GM12878 (cell line): ENCODE data around the gene LIPA. TPM values are rescaled to one million over a fixed set of nuclear protein-coding genes. Genes with fewer than 3 reads are reported as not detected.
A peak's percentile ranks its signal among the peaks of the same experiment; 100 is the strongest.

ENCODE experiments used
- ATAC-seq: fragments of 200-7000 bp; cut with Tn5 transposase; 3 replicates; pipeline ENCODE4 v1.9.1; 2020; ENCODE audit warnings: mild to moderate bottlenecking, moderate library complexity
- Bru-seq: library from RNA; stranded (reverse); fragments of 400-500 nt; gene quantifications from one replicate; lab custom pipeline; 2021; lab: Mats Ljungman, UMichigan
- BruChase-seq, 2 experiments: library from RNA; stranded (reverse); fragments of 400-500 nt; gene quantifications; one replicate each; lab custom pipeline; 2021; lab: Mats Ljungman, UMichigan
- BruUV-seq: library from RNA; stranded (reverse); fragments of 400-500 nt; replicated peaks from 2 replicates; lab custom pipeline; 2021; lab: Mats Ljungman, UMichigan
- CTCF ChIA-PET: fragments of 300-600 bp; sonication (Branson Sonifier 250); formaldehyde crosslinking; extraction: SDS; loops from one replicate; lab custom pipeline; 2021; ENCODE audit warnings: inconsistent platforms; lab: Yijun Ruan, JAX
- POLR2A ChIA-PET: fragments of 350-600 bp; formaldehyde crosslinking; extraction: SDS; loops from one replicate; lab custom pipeline; 2021; ENCODE audit warnings: inconsistent platforms; lab: Charles Lee
- RAD21 ChIA-PET: fragments of 300-600 bp; sonication (Branson Sonifier 250); formaldehyde crosslinking; loops from one replicate; lab custom pipeline; 2023; ENCODE audit warnings: antibody characterized with exemption; ENCODE audit not compliant: unreplicated experiment; lab: Charles Lee
- SMC1A ChIA-PET: fragments of 300-600 bp; sonication (Branson Sonifier 250); formaldehyde crosslinking; loops from one replicate; lab custom pipeline; 2023; ENCODE audit not compliant: unreplicated experiment, uncharacterized antibody; lab: Charles Lee
- DNase-seq: peaks from one replicate; pipeline ENCODE4 v3.0.0-alpha.2; 2011; ENCODE audit warnings: low read depth, low spot score
- FAIRE-seq: peaks from 3 replicates; lab custom pipeline; 2011; peaks lifted over from hg19 to GRCh38; lab: Jason Lieb, UNC
- H2AFZ ChIP-seq: 2 replicates; pipeline ENCODE4 v1.6.0; 2011; ENCODE audit warnings: low read depth, low read length, control low read depth; ENCODE audit not compliant: control insufficient read depth
- H3K27ac ChIP-seq: 2 replicates; pipeline ENCODE4 v1.5.1; 2011; ENCODE audit warnings: control low read depth; ENCODE audit not compliant: control insufficient read depth, insufficient read depth
- H3K27me3 ChIP-seq, 2 experiments: replicated peaks in 1 of 2; 2 replicates each; pipeline versions ENCODE4 v1.6.0 to v1.6.1; 2011; ENCODE audit warnings: low read length in 1 of 2; ENCODE audit not compliant: control insufficient read depth in 2 of 2, insufficient read depth in 2 of 2
- H3K36me3 ChIP-seq, 2 experiments: 2 replicates each; pipeline ENCODE4 v1.5.1; 2011; ENCODE audit warnings: low read length in 1 of 2; ENCODE audit not compliant: control insufficient read depth in 2 of 2, insufficient read depth in 2 of 2
- H3K4me1 ChIP-seq: 2 replicates; pipeline ENCODE4 v1.6.1; 2011; ENCODE audit warnings: mild to moderate bottlenecking, low read length, moderate library complexity, mixed read lengths; ENCODE audit not compliant: control insufficient read depth, insufficient read depth
- H3K4me2 ChIP-seq: 2 replicates; pipeline ENCODE4 v1.6.0; 2011; ENCODE audit warnings: control low read depth; ENCODE audit not compliant: control insufficient read depth, insufficient read depth
- H3K4me3 ChIP-seq: fragments of 200-600 bp; sonication (generic); 2 replicates; pipeline ENCODE4 v1.5.1; 2016
- H3K79me2 ChIP-seq: 2 replicates; pipeline ENCODE4 v1.6.0; 2011; ENCODE audit warnings: low read length; ENCODE audit not compliant: control insufficient read depth, insufficient read depth
- H3K9ac ChIP-seq: 2 replicates; pipeline ENCODE4 v1.8.0; 2011; ENCODE audit warnings: low read length, control low read depth, mixed read lengths; ENCODE audit not compliant: control insufficient read depth, insufficient read depth
- H3K9me3 ChIP-seq: replicated peaks from 3 replicates; pipeline ENCODE4 v1.5.1; 2011; ENCODE audit warnings: mild to moderate bottlenecking, low read length; ENCODE audit not compliant: control insufficient read depth, insufficient read depth
- H4K20me1 ChIP-seq: 2 replicates; pipeline ENCODE4 v1.6.0; 2011; ENCODE audit not compliant: control insufficient read depth, insufficient read depth
- EZH2 ChIP-seq: IDR thresholded peaks from 2 replicates; pipeline ENCODE4 v1.6.1; 2012; ENCODE audit warnings: low read depth, mild to moderate bottlenecking, control low read depth, inconsistent platforms, low read length, borderline replicate concordance; ENCODE audit not compliant: control insufficient read depth
- HDAC2 ChIP-seq: fragments of 200-600 bp; sonication (generic); IDR thresholded peaks from 2 replicates; pipeline ENCODE4 v1.6.1; 2017
- NFYB ChIP-seq: IDR thresholded peaks from 2 replicates; pipeline ENCODE4 v1.6.1; 2011; ENCODE audit warnings: low read depth, mild to moderate bottlenecking, low read length, improper control_type of control experiment, moderate library complexity; ENCODE audit not compliant: insufficient read depth
- PKNOX1 ChIP-seq: fragments of 450-650 bp; IDR thresholded peaks from 2 replicates; pipeline ENCODE4 v1.6.1; 2016; ENCODE audit warnings: mild to moderate bottlenecking
- YBX1 ChIP-seq: fragments of 450-650 bp; IDR thresholded peaks from 2 replicates; pipeline ENCODE4 v1.6.1; 2016; ENCODE audit warnings: antibody characterized with exemption
- ZNF687 ChIP-seq: fragments of 450-650 bp; IDR thresholded peaks from 2 replicates; pipeline ENCODE4 v1.6.1; 2017; ENCODE audit warnings: mild to moderate bottlenecking, moderate library complexity
- ZSCAN29 ChIP-seq: fragments of 450-650 bp; IDR thresholded peaks from 2 replicates; pipeline ENCODE4 v1.6.1; 2017; ENCODE audit warnings: mild to moderate bottlenecking, moderate library complexity
- WGBS: methylation state at CpG from one replicate; pipeline ENCODE4 v1.1.6; 2016; ENCODE audit warnings: low lambda C conversion rate; ENCODE audit not compliant: insufficient replicate concordance, insufficient coverage; ENCODE audit errors: missing lambda C conversion rate; 5-methylcytosine and 5-hydroxymethylcytosine counted together
- in situ Hi-C: fragments of 300-500 bp; cut with MboI; formaldehyde crosslinking; loops from 9 replicates; pipeline ENCODE4 v1.14.3; 2018; ENCODE audit warnings: mixed read lengths
- intact Hi-C: fragments of 100-400 bp; cut with micrococcal nuclease; formaldehyde crosslinking; loops from one replicate; pipeline ENCODE4 v1.14.2; 2022; ENCODE audit not compliant: unreplicated experiment
- long read RNA-seq, 2 experiments: library from polyadenylated mRNA; unstranded; transcript quantifications; one replicate each; pipeline ENCODE4 v2.0.0, GENCODE V29; 2019 to 2020
- polyA minus RNA-seq, 3 experiments: library from RNA; depleted of rRNA, polyadenylated mRNA; stranded (reverse); fragments of >200 nt; gene quantifications; 2 replicates each; pipeline ENCODE4 v1.2.3, GENCODE V29; 2011
- polyA plus RNA-seq, 11 experiments: library from polyadenylated mRNA; depleted of rRNA in 4 of 11; unstranded in 6 of 11; stranded (reverse) in 5 of 11; fragments of >200 nt; fragmentation: Nextera tagmentation in 4 of 11; fragmentation: Illumina TruSeq in 1 of 11; extraction: Ambion mirVana in 4 of 11; extraction: Trizol in 1 of 11; gene quantifications; 1 replicate in 1 of 11; 2 replicates in 10 of 11; pipeline versions ENCODE4 v1.2.1 to v1.2.3, GENCODE V29; 2011 to 2016; ENCODE audit warnings: inconsistent platforms in 2 of 11, missing spikeins in 2 of 11, low read depth in 1 of 11
- total RNA-seq, 4 experiments: library from RNA; depleted of rRNA in 3 of 4; stranded (reverse); fragments of >200 nt in 3 of 4; fragmentation: Illumina TruSeq in 1 of 4; extraction: Trizol in 1 of 4; gene quantifications; 2 replicates each; pipeline versions ENCODE4 v1.2.1 to v1.2.3, GENCODE V29; 2013 to 2021
- TF ChIP-seq, protein P1 (sequence below): fragments of 450-650 bp; formaldehyde crosslinking; IDR thresholded peaks from 2 replicates; pipeline ENCODE4 v1.5.0; 2022; ENCODE audit warnings: mild to moderate bottlenecking, missing genetic modification characterization

The LIPA gene
- total RNA-seq (2013; cell fraction: nucleolus; rRNA removed): 17.4 and 21.2 TPM in 2 replicates
- total RNA-seq (2014; rRNA removed) (33.0 and 44.9 TPM in 2 replicates), total RNA-seq (2014; rRNA removed; fragmentation: Illumina TruSeq; extraction: Trizol) (34.0 and 36.1 TPM in 2 replicates), total RNA-seq (2021) (32.3 and 33.8 TPM in 2 replicates), polyA plus RNA-seq (2011; rRNA removed) (43.0 and 59.4 TPM in 2 replicates), polyA plus RNA-seq (2014; fragmentation: Illumina TruSeq; extraction: Trizol) (46.5 and 64.2 TPM in 2 replicates), polyA plus RNA-seq (2014; fragmentation: Nextera tagmentation; extraction: Ambion mirVana) (10 to 100 TPM; 36.0 to 45.2 TPM), polyA plus RNA-seq (2014; rRNA removed) (25.7 and 31.1 TPM in 2 replicates), polyA plus RNA-seq (2016; fragmentation: Nextera tagmentation; extraction: Ambion mirVana) (10 to 100 TPM; 44.1 to 50.3 TPM), polyA minus RNA-seq (2011; rRNA and poly(A)+ RNA removed) (28.2 and 37.3 TPM in 2 replicates), Bru-seq, nascent RNA (percentile 46 among the genes with signal in this experiment), BruChase-seq, experiment 1, labeled RNA remaining after a 6-hour chase (percentile 50 among the genes with signal in this experiment), BruChase-seq, experiment 2, labeled RNA remaining after a 2-hour chase (percentile 45 among the genes with signal in this experiment)
- polyA plus RNA-seq (2011; ENCODE audit: low read depth): 23.6 TPM
- 16.0 and 19.6 TPM in 2 replicates for polyA plus RNA-seq (2011; cell fraction: cytosol; rRNA removed)
- 9.3 and 14.8 TPM in 2 replicates for polyA plus RNA-seq (2011; cell fraction: nucleus; rRNA removed)
- polyA plus RNA-seq (2012): 21.3 and 29.5 TPM in 2 replicates
- 7.7 and 9.6 TPM in 2 replicates for polyA minus RNA-seq (2011; cell fraction: cytosol; rRNA and poly(A)+ RNA removed)
- polyA minus RNA-seq (2011; cell fraction: nucleus; rRNA and poly(A)+ RNA removed): 3.4 and 5.4 TPM in 2 replicates
- long read RNA-seq, experiment 1, transcript LIPA-202 (10 exons, 2,782 nt): major isoform, 17 of 23 reads
- long read RNA-seq, experiment 1, partial matches to known transcripts: 3 of 23 reads
- long read RNA-seq, experiment 1, other reads (novel, unspliced or antisense): 3 of 23 reads
- long read RNA-seq, experiment 2, transcript LIPA-202 (10 exons, 2,782 nt): major isoform, 153 of 198 reads
- long read RNA-seq, experiment 2, partial matches to known transcripts: 12 of 198 reads
- long read RNA-seq, experiment 2, other reads (novel, unspliced or antisense): 31 of 198 reads

- H3K36me3 ChIP-seq: no peaks in the 10 kb centered on the region
- SMC1A ChIA-PET: interaction anchor here (0.7 to 3.8 kb wide), 10 partner anchors 9 to 317 kb away, joined by 3 to 25 read pairs (median 4); partner anchors contain the start of gene IFIT2
- BruUV-seq: no TSS peak
- H3K4me1 ChIP-seq: 0 out of 2 replicates have a peak, but pooled peaks cover 6% of the 10 kb centered on the region
- DNase-seq: peak; percentile 95
- in situ Hi-C loops: no loop called here
- no peaks in the 10 kb centered on the region for H4K20me1 ChIP-seq
- 1% methylated on average over 53 of the region's 53 CpGs for WGBS
- POLR2A ChIA-PET: interaction anchor here (1.6 to 2.1 kb wide), 3 partner anchors 9 to 163 kb away, joined by 6 to 12 read pairs (median 7); partner anchors contain the start of gene IFIT5
- peak within 1 kb of the TSS; percentile 62 for H3K9ac ChIP-seq
- peaks cover 10% of the 10 kb centered on the region for H3K79me2 ChIP-seq
- intact Hi-C loops: no loop called here
- CTCF ChIA-PET: interaction anchor here (0.6 to 2.9 kb wide), 14 partner anchors 8 to 317 kb away, joined by 3 to 23 read pairs (median 4); partner anchors contain the start of gene IFIT5
- H3K4me2 ChIP-seq: peak within 1 kb of the TSS; percentile 92
- H3K4me3 ChIP-seq: peak within 1 kb of the TSS; percentile 84
- H3K27ac ChIP-seq: peak within 1 kb of the TSS; percentile 69
- H3K9me3 ChIP-seq: peaks cover 18% of the 10 kb centered on the region
- FAIRE-seq: peak; percentile 84
- peak within 1 kb of the TSS; percentile 93 for H2AFZ ChIP-seq
- H3K27me3 ChIP-seq: no peaks in the 10 kb centered on the region
- peak; percentile 97 for ATAC-seq
- RAD21 ChIA-PET: interaction anchor here (0.6 to 4.1 kb wide), 16 partner anchors 8 to 315 kb away, joined by 3 to 30 read pairs (median 4); partner anchors contain the start of genes FAS, IFIT2 and IFIT5
- TF ChIP-seq HDAC2: no peak
- TF ChIP-seq ZSCAN29: no peak
- TF ChIP-seq, protein P1, sequence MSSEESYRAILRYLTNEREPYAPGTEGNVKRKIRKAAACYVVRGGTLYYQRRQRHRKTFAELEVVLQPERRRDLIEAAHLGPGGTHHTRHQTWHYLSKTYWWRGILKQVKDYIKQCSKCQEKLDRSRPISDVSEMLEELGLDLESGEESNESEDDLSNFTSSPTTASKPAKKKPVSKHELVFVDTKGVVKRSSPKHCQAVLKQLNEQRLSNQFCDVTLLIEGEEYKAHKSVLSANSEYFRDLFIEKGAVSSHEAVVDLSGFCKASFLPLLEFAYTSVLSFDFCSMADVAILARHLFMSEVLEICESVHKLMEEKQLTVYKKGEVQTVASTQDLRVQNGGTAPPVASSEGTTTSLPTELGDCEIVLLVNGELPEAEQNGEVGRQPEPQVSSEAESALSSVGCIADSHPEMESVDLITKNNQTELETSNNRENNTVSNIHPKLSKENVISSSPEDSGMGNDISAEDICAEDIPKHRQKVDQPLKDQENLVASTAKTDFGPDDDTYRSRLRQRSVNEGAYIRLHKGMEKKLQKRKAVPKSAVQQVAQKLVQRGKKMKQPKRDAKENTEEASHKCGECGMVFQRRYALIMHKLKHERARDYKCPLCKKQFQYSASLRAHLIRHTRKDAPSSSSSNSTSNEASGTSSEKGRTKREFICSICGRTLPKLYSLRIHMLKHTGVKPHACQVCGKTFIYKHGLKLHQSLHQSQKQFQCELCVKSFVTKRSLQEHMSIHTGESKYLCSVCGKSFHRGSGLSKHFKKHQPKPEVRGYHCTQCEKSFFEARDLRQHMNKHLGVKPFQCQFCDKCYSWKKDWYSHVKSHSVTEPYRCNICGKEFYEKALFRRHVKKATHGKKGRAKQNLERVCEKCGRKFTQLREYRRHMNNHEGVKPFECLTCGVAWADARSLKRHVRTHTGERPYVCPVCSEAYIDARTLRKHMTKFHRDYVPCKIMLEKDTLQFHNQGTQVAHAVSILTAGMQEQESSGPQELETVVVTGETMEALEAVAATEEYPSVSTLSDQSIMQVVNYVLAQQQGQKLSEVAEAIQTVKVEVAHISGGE: no peak
- peak; percentile 94 for TF ChIP-seq NFYB
- peak; percentile 68 for TF ChIP-seq PKNOX1
- TF ChIP-seq EZH2: no peak
- TF ChIP-seq ZNF687: peak; percentile 25; the same call in 1 of the 2 replicates
- no peak for TF ChIP-seq YBX1
Measured at GRCh38 chr10:89251409-89252224, at the start of gene LIPA. Gene LIPA, minus strand, starts transcription at chr10:89251775. Its CDS starts 4,127 bp downstream, at chr10:89247648.
